WERI-Rb-1 (cell line): ENCODE data around the gene AGRN.
A peak's percentile ranks its signal among the peaks of the same experiment; 100 is the strongest.

Source experiments
- DNase-seq: peaks from one replicate; pipeline ENCODE4 v3.0.0-alpha.2; 2020
- H3K27ac ChIP-seq: fragments of 250-450 bp; sonication (Bioruptor Pico); 2 replicates; pipeline ENCODE4 v1.5.1; 2020; ENCODE audit warnings: mild to moderate bottlenecking, moderate library complexity
- H3K27me3 ChIP-seq: fragments of 250-450 bp; sonication (Bioruptor Pico); 2 replicates; pipeline ENCODE4 v1.5.1; 2021; ENCODE audit warnings: mild to moderate bottlenecking, low read depth, moderate library complexity; ENCODE audit not compliant: insufficient read depth, severe bottlenecking
- H3K36me3 ChIP-seq: fragments of 250-450 bp; sonication (Bioruptor Pico); 2 replicates; pipeline ENCODE4 v1.5.1; 2020; ENCODE audit warnings: mild to moderate bottlenecking, moderate library complexity
- H3K4me3 ChIP-seq: 2 replicates; pipeline ENCODE4 v1.5.1; 2011; ENCODE audit warnings: low read depth, mild to moderate bottlenecking, control low read depth, low read length
- H3K9me3 ChIP-seq: fragments of 250-450 bp; sonication (Bioruptor Pico); 2 replicates; pipeline ENCODE4 v1.5.1; 2021; ENCODE audit warnings: mild to moderate bottlenecking, moderate library complexity; ENCODE audit not compliant: severe bottlenecking
- CTCF ChIP-seq: IDR thresholded peaks from 2 replicates; pipeline ENCODE4 v1.5.1; 2011; ENCODE audit warnings: low read depth, mild to moderate bottlenecking, control low read depth, inconsistent platforms, low read length

The AGRN gene

GRCh38 chr1:1020000-1020404, at the start of gene AGRN:
AGRN (plus strand) TSS chr1:1020120; CDS start chr1:1020173, 53 bp downstream.
- peak within 1 kb of the TSS; percentile 48 for H3K4me3 ChIP-seq
- peak within 1 kb of the TSS; percentile 88 for H3K27ac ChIP-seq
- H3K27me3 ChIP-seq, result no peaks in the 10 kb centered on the region
- no peaks in the 10 kb centered on the region for H3K9me3 ChIP-seq
- no peak for DNase-seq
- H3K36me3 ChIP-seq, result peaks cover 24% of the 10 kb centered on the region
- TF ChIP-seq CTCF, result no peak

GRCh38 chr1:970242-970972, 49.5 kb upstream of the AGRN start:
- Histone ChIP-seq H3K9me3 (no peaks in the 10 kb centered on the region), H3K27ac (no peak overlapping the region), H3K4me3 (no peak overlapping the region), H3K27me3 (no peaks in the 10 kb centered on the region), H3K36me3 (peaks cover under 1% of the 10 kb centered on the region; the same call in 1 of the 2 replicates)
- TF ChIP-seq CTCF, result no peak
- DNase-seq, result no peak

GRCh38 chr1:970973-971730, 48.8 kb upstream of the AGRN start:
- DNase-seq, result no peak
- H3K4me3 ChIP-seq, result no peak overlapping the region
- no peak for TF ChIP-seq CTCF
- no peaks in the 10 kb centered on the region for H3K27me3 ChIP-seq
- H3K27ac ChIP-seq, result no peak overlapping the region
- H3K36me3 ChIP-seq, result no peaks in the 10 kb centered on the region
- no peaks in the 10 kb centered on the region for H3K9me3 ChIP-seq

- H3K9me3 ChIP-seq, result no peaks in the 10 kb centered on the region
- no peaks in the 10 kb centered on the region for H3K27me3 ChIP-seq
- DNase-seq, result no peak
- no peaks in the 10 kb centered on the region for H3K36me3 ChIP-seq
- no peak for TF ChIP-seq CTCF
- no peak overlapping the region for H3K4me3 ChIP-seq
- no peak overlapping the region for H3K27ac ChIP-seq
Measured at GRCh38 chr1:971751-972506, 48.0 kb upstream of the AGRN start.

GRCh38 chr1:972726-973458, 47.0 kb upstream of the AGRN start:
- H3K36me3 ChIP-seq, result no peaks in the 10 kb centered on the region
- no peaks in the 10 kb centered on the region for H3K9me3 ChIP-seq
- no peaks in the 10 kb centered on the region for H3K27me3 ChIP-seq
- DNase-seq, result no peak
- TF ChIP-seq CTCF, result no peak
- no peak overlapping the region for H3K27ac ChIP-seq
- H3K4me3 ChIP-seq, result no peak overlapping the region
